ENCODE data around the gene NPC1L1. TPM values are rescaled to one million over a fixed set of nuclear protein-coding genes. Genes with fewer than 3 reads are reported as not detected.
"Not testable (repeated sequence)": the region's sequence is repeated elsewhere in the genome, so short reads cannot be mapped to it uniquely, and the experiment has no call there.

NPC1L1 gene
- total and polyA plus RNA-seq, 7 donors = 0.03 to 0.28 (median 0.17) TPM; not detected in 3

DNA sequence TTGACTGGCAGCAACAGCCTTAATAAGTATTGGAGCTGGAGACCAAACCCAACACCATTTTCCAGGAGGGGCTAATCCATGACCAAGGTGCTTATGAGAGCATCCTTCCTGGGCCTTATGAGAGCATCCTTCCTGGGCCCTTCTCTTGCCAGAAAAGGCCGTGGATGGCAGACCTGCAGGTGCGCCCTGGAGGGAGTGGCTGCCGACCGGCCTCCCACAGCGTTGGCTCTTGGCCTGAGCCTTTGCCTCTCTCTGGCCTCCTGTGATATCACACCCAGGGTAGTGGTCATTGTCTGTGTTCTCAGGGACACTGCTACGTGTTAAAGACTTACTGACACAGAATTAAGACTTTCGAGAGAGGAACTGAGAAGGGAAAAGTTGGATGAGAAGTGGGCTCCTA lies 28.4 kb downstream of the NPC1L1 start:
- TF ChIP-seq, protein P1, sequence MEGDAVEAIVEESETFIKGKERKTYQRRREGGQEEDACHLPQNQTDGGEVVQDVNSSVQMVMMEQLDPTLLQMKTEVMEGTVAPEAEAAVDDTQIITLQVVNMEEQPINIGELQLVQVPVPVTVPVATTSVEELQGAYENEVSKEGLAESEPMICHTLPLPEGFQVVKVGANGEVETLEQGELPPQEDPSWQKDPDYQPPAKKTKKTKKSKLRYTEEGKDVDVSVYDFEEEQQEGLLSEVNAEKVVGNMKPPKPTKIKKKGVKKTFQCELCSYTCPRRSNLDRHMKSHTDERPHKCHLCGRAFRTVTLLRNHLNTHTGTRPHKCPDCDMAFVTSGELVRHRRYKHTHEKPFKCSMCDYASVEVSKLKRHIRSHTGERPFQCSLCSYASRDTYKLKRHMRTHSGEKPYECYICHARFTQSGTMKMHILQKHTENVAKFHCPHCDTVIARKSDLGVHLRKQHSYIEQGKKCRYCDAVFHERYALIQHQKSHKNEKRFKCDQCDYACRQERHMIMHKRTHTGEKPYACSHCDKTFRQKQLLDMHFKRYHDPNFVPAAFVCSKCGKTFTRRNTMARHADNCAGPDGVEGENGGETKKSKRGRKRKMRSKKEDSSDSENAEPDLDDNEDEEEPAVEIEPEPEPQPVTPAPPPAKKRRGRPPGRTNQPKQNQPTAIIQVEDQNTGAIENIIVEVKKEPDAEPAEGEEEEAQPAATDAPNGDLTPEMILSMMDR (IDR thresholded peaks at IDR 0.05) = no peak
- no peaks in the 10 kb centered on the region for H3K36me3 ChIP-seq (ENCODE audit: insufficient read depth in 1 of 2, low read depth in 1 of 2)
- H3K27ac ChIP-seq = no peak overlapping the region
- no peak for DNase-seq
- H3K27me3 ChIP-seq (ENCODE audit: insufficient read depth in 3 of 3, low read length in 2 of 3) = no peaks in the 10 kb centered on the region
- intact Hi-C loops (cut with DNase I) = loop anchor here in 1 of 2 donors (5.0 kb wide), 1 partner anchor 45 kb away; no protein-coding TSS in a partner anchor
- WGBS, 3 donors = 77 to 88% (median 79%) methylated on average over 7 of the region's 7 CpGs
- ATAC-seq = no peak
- no peak overlapping the region for H3K4me3 ChIP-seq
- no peaks in the 10 kb centered on the region for H3K4me1 ChIP-seq
- no peaks in the 10 kb centered on the region for H3K9me3 ChIP-seq

DNA sequence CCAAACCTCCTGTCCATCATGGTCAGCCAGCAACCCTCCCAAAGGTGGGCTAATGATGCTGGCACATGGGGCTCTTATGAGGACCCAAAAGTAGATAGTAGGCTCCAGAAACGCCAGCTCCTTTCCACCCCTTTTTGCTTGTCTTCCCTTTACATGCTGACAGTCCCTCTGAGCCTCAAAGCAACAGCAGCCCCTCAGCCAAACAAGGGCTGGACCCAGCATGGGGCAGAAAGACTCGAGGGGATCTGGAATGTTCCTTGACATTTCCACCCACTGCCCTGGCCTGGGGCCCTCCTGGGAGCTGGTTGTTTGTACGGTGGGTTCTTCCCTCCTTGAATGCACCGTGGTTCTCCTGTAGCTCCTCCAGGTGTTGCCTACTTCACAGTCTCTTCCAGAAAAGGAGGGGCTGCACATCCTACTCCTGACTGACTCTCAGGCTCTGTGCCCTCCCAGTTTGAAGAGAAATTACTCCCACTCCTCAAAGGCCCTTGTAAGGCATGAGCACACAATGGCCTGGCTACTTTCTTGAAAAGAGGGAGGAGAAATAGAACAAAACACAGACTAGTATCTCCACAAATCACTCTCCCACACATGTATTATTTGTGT lies 29.2 kb downstream of the NPC1L1 start:
- Histone ChIP-seq H3K36me3 (ENCODE audit: insufficient read depth in 1 of 2, low read depth in 1 of 2) (no peaks in the 10 kb centered on the region), H3K27ac (no peak overlapping the region), H3K4me3 (no peak overlapping the region), H3K4me1 (no peaks in the 10 kb centered on the region), H3K27me3 (ENCODE audit: insufficient read depth in 3 of 3, low read length in 2 of 3) (no peaks in the 10 kb centered on the region), H3K9me3 (no peaks in the 10 kb centered on the region)
- 49 to 55% (median 50%) methylated on average over 4 of the region's 4 CpGs for WGBS, 3 donors
- DNase-seq (no peak), ATAC-seq (no peak)
- TF ChIP-seq, protein P1 (IDR thresholded peaks at IDR 0.05) = no peak
- intact Hi-C loops (cut with DNase I) = loop anchor here in 1 of 2 donors (5.0 kb wide), 1 partner anchor 45 kb away; no protein-coding TSS in a partner anchor

DNA sequence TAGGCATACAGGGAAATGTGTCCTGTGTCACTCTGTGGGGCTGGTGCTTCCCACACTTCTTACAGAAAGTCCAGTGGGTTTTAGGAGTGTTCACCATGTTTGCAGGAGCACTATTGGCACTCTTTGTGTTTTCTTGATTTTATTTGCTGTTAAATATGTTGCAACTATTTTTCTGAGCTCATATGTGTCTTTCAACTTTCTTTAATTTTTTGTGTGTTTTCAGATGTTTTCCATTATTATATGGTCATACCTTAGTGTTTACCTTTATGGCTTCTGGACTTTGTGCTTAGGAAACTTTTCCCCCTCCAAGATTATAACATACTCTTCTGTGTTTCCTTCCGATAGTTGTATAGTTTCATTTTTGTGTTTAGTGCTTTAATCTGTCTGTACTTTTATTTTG lies 29.9 kb downstream of the NPC1L1 start:
- no peaks in the 10 kb centered on the region for H3K9me3 ChIP-seq
- intact Hi-C loops (cut with DNase I) = loop anchor here in 1 of 2 donors (5.0 kb wide), 1 partner anchor 46 kb away; no protein-coding TSS in a partner anchor
- no peaks in the 10 kb centered on the region for H3K27me3 ChIP-seq (ENCODE audit: insufficient read depth in 3 of 3, low read length in 2 of 3)
- 83 to 93% (median 88%) methylated on average over 1 of the region's 1 CpG for WGBS, 3 donors
- TF ChIP-seq, protein P1 (IDR thresholded peaks at IDR 0.05) = no peak
- H3K27ac ChIP-seq = no peak overlapping the region
- ATAC-seq = no peak
- H3K4me1 ChIP-seq = no peaks in the 10 kb centered on the region
- no peaks in the 10 kb centered on the region for H3K36me3 ChIP-seq (ENCODE audit: insufficient read depth in 1 of 2, low read depth in 1 of 2)
- no peak overlapping the region for H3K4me3 ChIP-seq
- no peak for DNase-seq

DNA sequence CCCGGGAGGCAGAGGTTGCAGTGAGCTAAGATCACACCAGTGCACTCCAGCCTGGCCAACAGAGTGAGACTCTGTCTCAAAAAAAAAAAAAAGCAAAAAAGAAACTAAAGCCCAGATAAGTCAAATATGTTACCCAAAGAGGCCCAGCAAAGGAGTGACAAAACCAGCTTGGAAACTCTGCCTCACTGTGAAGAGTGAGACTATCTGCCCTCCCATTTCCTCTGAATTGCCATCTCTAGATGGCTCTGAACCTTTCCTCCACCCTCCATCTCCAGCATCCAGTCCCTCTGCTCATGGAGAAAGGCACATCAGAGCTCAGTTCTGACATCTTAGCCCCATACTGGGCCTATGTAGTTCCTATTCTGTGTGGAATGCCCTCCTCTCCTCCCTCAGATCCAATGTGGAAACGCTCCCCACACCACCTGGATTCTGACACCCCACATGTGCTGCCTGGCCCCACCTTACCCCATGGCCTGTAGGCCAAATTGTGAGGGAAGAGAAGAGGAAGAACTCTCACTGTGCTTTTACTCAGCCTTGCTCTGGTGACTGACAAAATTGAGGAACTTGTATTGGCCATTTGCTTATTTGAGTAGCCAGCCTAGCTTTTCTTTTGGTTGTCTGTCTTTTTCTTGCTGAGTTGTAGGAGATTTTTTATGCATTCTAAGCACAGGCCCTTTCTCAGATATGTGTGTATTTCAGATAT lies 32.7 kb downstream of the NPC1L1 start:
- H3K36me3 ChIP-seq (ENCODE audit: insufficient read depth in 1 of 2, low read depth in 1 of 2) = no peaks in the 10 kb centered on the region
- H3K4me1 ChIP-seq = no peaks in the 10 kb centered on the region
- H3K4me3 ChIP-seq = no peak overlapping the region
- WGBS, 3 donors = 43 to 67% (median 56%) methylated on average over 2 of the region's 2 CpGs
- TF ChIP-seq, protein P1 (IDR thresholded peaks at IDR 0.05) = no peak
- H3K9me3 ChIP-seq = no peaks in the 10 kb centered on the region
- intact Hi-C loops (cut with DNase I) = no loop called here
- H3K27me3 ChIP-seq (ENCODE audit: insufficient read depth in 3 of 3, low read length in 2 of 3) = no peaks in the 10 kb centered on the region
- no peak for ATAC-seq
- H3K27ac ChIP-seq = no peak overlapping the region
- no peak for DNase-seq

DNA sequence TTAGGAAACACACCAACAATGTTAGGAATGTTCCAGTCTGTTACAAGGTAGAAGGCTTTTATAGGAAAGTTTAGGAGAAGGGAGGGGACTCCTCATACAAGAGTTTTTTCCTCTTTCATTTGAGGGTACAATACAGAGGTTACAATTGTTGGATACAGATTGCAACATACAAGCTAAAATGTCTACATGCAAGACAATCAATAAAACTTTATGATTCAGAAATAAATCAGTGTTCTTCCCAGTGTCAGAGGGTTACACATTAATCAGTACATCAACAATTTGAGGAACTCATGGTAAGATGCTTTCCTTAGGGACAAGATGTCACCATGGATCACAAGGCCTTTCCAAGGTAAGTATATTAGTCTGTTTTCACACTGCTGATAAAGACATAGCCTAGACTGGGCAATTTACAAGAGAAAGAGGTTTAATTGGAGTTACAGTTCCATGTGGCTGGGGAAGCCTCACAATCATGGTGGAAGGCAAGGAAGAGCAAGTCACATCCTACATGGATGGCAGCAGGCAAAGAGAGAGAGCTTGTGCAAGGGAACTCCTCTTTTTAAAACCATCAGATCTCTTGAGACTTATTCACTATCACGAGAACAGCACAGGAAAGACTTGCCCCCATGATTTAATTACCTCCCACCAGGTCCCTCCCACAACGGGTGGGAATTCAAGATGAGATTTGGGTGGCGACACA lies 34.4 kb downstream of the NPC1L1 start:
- intact Hi-C loops (cut with DNase I); H3K9me3 ChIP-seq: not testable (repeated sequence)

More for the DNA sequence above, 34.4 kb downstream of the NPC1L1 start:
- 69 to 70% (median 69%) methylated on average over 3 of the region's 3 CpGs for WGBS, 3 donors
- not testable (repeated sequence) for H3K36me3 ChIP-seq (ENCODE audit: insufficient read depth in 1 of 2, low read depth in 1 of 2); H3K4me1 ChIP-seq; ATAC-seq; H3K27ac ChIP-seq; DNase-seq; H3K4me3 ChIP-seq; H3K27me3 ChIP-seq (ENCODE audit: insufficient read depth in 3 of 3, low read length in 2 of 3)
